ENCODE measurements around the gene PLET1.

PLET1 gene

GRCh38 chr11:112241486-112241885 is 19.2 kb downstream of the PLET1 start:
- H3K4me3 ChIP-seq (ENCODE audit: insufficient read length, low read depth), result no peak overlapping the region
- no peaks in the 10 kb centered on the region for H3K9me3 ChIP-seq (ENCODE audit: insufficient read depth, low read length)
- no peaks in the 10 kb centered on the region for H3K4me1 ChIP-seq (ENCODE audit: insufficient read depth, insufficient read length)
- no peaks in the 10 kb centered on the region for H3K27me3 ChIP-seq (ENCODE audit: insufficient read depth, insufficient read length)
- TF ChIP-seq YY1 (IDR thresholded peaks at IDR 0.05; ENCODE audit: insufficient read depth, insufficient read length), result no peak
- no peak for TF ChIP-seq ZNF274 (IDR thresholded peaks at IDR 0.05; ENCODE audit: low read depth, low read length)
- no peak for TF ChIP-seq SUZ12 (IDR thresholded peaks at IDR 0.05; ENCODE audit: extremely low read depth, insufficient read depth, insufficient read length)
- no peak overlapping the region for H3K9ac ChIP-seq (ENCODE audit: insufficient read length, low read depth)
- H3K36me3 ChIP-seq (ENCODE audit: insufficient read depth, insufficient read length, low read length), result peaks cover 18% of the 10 kb centered on the region
- no peak for DNase-seq (ENCODE audit: low read depth, low spot score)

- peaks cover 42% of the 10 kb centered on the region for H3K36me3 ChIP-seq (ENCODE audit: insufficient read depth, insufficient read length, low read length)
Observed at GRCh38 chr11:112238041-112238440, 22.6 kb downstream of the PLET1 start.

GRCh38 chr11:112237451-112237850 is 23.2 kb downstream of the PLET1 start:
- Histone ChIP-seq H3K36me3 (ENCODE audit: insufficient read depth, insufficient read length, low read length) (peaks cover 48% of the 10 kb centered on the region), H3K9ac (ENCODE audit: insufficient read length, low read depth) (no peak overlapping the region), H3K4me3 (ENCODE audit: insufficient read length, low read depth) (no peak overlapping the region), H3K4me1 (ENCODE audit: insufficient read depth, insufficient read length) (no peaks in the 10 kb centered on the region), H3K27me3 (ENCODE audit: insufficient read depth, insufficient read length) (no peaks in the 10 kb centered on the region), H3K9me3 (ENCODE audit: insufficient read depth, low read length) (no peaks in the 10 kb centered on the region)
- no peak for DNase-seq (ENCODE audit: low read depth, low spot score)
- TF ChIP-seq SUZ12 (IDR thresholded peaks at IDR 0.05; ENCODE audit: extremely low read depth, insufficient read depth, insufficient read length) (no peak), YY1 (IDR thresholded peaks at IDR 0.05; ENCODE audit: insufficient read depth, insufficient read length) (no peak), ZNF274 (IDR thresholded peaks at IDR 0.05; ENCODE audit: low read depth, low read length) (no peak)

More at GRCh38 chr11:112238041-112238440, 22.6 kb downstream of the PLET1 start:
- H3K9me3 ChIP-seq (ENCODE audit: insufficient read depth, low read length), result no peaks in the 10 kb centered on the region
- TF ChIP-seq SUZ12 (IDR thresholded peaks at IDR 0.05; ENCODE audit: extremely low read depth, insufficient read depth, insufficient read length) (no peak), ZNF274 (IDR thresholded peaks at IDR 0.05; ENCODE audit: low read depth, low read length) (no peak), YY1 (IDR thresholded peaks at IDR 0.05; ENCODE audit: insufficient read depth, insufficient read length) (no peak)
- no peaks in the 10 kb centered on the region for H3K4me1 ChIP-seq (ENCODE audit: insufficient read depth, insufficient read length)
- no peaks in the 10 kb centered on the region for H3K27me3 ChIP-seq (ENCODE audit: insufficient read depth, insufficient read length)
- DNase-seq (ENCODE audit: low read depth, low spot score), result no peak
- H3K4me3 ChIP-seq (ENCODE audit: insufficient read length, low read depth), result no peak overlapping the region
- no peak overlapping the region for H3K9ac ChIP-seq (ENCODE audit: insufficient read length, low read depth)

GRCh38 chr11:112235750-112236390 is 24.8 kb downstream of the PLET1 start:
- Histone ChIP-seq H3K27me3 (ENCODE audit: insufficient read depth, insufficient read length) (no peaks in the 10 kb centered on the region), H3K4me1 (ENCODE audit: insufficient read depth, insufficient read length) (no peaks in the 10 kb centered on the region), H3K4me3 (ENCODE audit: insufficient read length, low read depth) (no peak overlapping the region), H3K36me3 (ENCODE audit: insufficient read depth, insufficient read length, low read length) (peaks cover 57% of the 10 kb centered on the region), H3K9me3 (ENCODE audit: insufficient read depth, low read length) (no peaks in the 10 kb centered on the region), H3K9ac (ENCODE audit: insufficient read length, low read depth) (no peak overlapping the region)
- TF ChIP-seq YY1 (IDR thresholded peaks at IDR 0.05; ENCODE audit: insufficient read depth, insufficient read length) (no peak), ZNF274 (IDR thresholded peaks at IDR 0.05; ENCODE audit: low read depth, low read length) (no peak), SUZ12 (IDR thresholded peaks at IDR 0.05; ENCODE audit: extremely low read depth, insufficient read depth, insufficient read length) (no peak)
- no peak for DNase-seq (ENCODE audit: low read depth, low spot score)

GRCh38 chr11:112231952-112232351 is 28.7 kb downstream of the PLET1 start:
- no peaks in the 10 kb centered on the region for H3K9me3 ChIP-seq (ENCODE audit: insufficient read depth, low read length)
- no peaks in the 10 kb centered on the region for H3K27me3 ChIP-seq (ENCODE audit: insufficient read depth, insufficient read length)
- H3K4me3 ChIP-seq (ENCODE audit: insufficient read length, low read depth), result no peak overlapping the region
- peaks cover 71% of the 10 kb centered on the region for H3K36me3 ChIP-seq (ENCODE audit: insufficient read depth, insufficient read length, low read length)
- TF ChIP-seq ZNF274 (IDR thresholded peaks at IDR 0.05; ENCODE audit: low read depth, low read length) (no peak), YY1 (IDR thresholded peaks at IDR 0.05; ENCODE audit: insufficient read depth, insufficient read length) (no peak), SUZ12 (IDR thresholded peaks at IDR 0.05; ENCODE audit: extremely low read depth, insufficient read depth, insufficient read length) (no peak)
- no peak for DNase-seq (ENCODE audit: low read depth, low spot score)
- no peak overlapping the region for H3K9ac ChIP-seq (ENCODE audit: insufficient read length, low read depth)
- H3K4me1 ChIP-seq (ENCODE audit: insufficient read depth, insufficient read length), result no peaks in the 10 kb centered on the region

- DNase-seq (ENCODE audit: low read depth, low spot score), result no peak
- H3K36me3 ChIP-seq (ENCODE audit: insufficient read depth, insufficient read length, low read length), result peaks cover 53% of the 10 kb centered on the region
- H3K9ac ChIP-seq (ENCODE audit: insufficient read length, low read depth), result no peak overlapping the region
- no peaks in the 10 kb centered on the region for H3K4me1 ChIP-seq (ENCODE audit: insufficient read depth, insufficient read length)
- no peak overlapping the region for H3K4me3 ChIP-seq (ENCODE audit: insufficient read length, low read depth)
- no peaks in the 10 kb centered on the region for H3K27me3 ChIP-seq (ENCODE audit: insufficient read depth, insufficient read length)
- H3K9me3 ChIP-seq (ENCODE audit: insufficient read depth, low read length), result no peaks in the 10 kb centered on the region
- TF ChIP-seq YY1 (IDR thresholded peaks at IDR 0.05; ENCODE audit: insufficient read depth, insufficient read length) (no peak), ZNF274 (IDR thresholded peaks at IDR 0.05; ENCODE audit: low read depth, low read length) (no peak), SUZ12 (IDR thresholded peaks at IDR 0.05; ENCODE audit: extremely low read depth, insufficient read depth, insufficient read length) (no peak)
Observed at GRCh38 chr11:112229746-112230433, 30.8 kb downstream of the PLET1 start.

GRCh38 chr11:112229159-112229558 is 31.5 kb downstream of the PLET1 start:
- no peak for TF ChIP-seq SUZ12 (IDR thresholded peaks at IDR 0.05; ENCODE audit: extremely low read depth, insufficient read depth, insufficient read length)
- TF ChIP-seq YY1 (IDR thresholded peaks at IDR 0.05; ENCODE audit: insufficient read depth, insufficient read length), result no peak
- Histone ChIP-seq H3K9me3 (ENCODE audit: insufficient read depth, low read length) (no peaks in the 10 kb centered on the region), H3K4me1 (ENCODE audit: insufficient read depth, insufficient read length) (no peaks in the 10 kb centered on the region), H3K36me3 (ENCODE audit: insufficient read depth, insufficient read length, low read length) (peaks cover 53% of the 10 kb centered on the region), H3K4me3 (ENCODE audit: insufficient read length, low read depth) (no peak overlapping the region), H3K27me3 (ENCODE audit: insufficient read depth, insufficient read length) (no peaks in the 10 kb centered on the region), H3K9ac (ENCODE audit: insufficient read length, low read depth) (no peak overlapping the region)
- no peak for DNase-seq (ENCODE audit: low read depth, low spot score)
